ENCODE results near the gene CALR.
"Not testable (repeated sequence)": the region's sequence is repeated elsewhere in the genome, so short reads cannot be mapped to it uniquely, and the experiment has no call there.

CALR gene

DNA sequence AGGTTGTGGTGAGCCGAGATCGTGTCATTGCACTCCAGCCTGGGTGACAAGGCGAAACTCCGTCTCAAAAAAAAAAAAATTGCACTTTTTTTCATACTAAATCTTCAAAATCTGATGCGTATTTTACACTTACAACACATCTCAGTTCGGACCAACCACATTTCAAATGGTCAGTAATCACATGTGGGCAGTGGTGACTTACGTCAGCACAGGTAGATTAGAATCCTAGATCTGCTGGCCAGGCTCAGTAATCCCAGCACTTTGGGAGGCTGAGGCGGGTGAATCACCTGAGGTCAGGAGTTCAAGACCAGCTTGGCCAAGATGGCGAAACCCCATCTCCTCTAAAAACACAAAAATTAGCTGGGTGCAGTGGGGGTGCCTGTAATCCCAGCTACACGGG lies 3.3 kb upstream of the CALR start:
- no peak for DNase-seq

GRCh38 chr19:12936582-12936981 lies 1.8 kb upstream of the CALR start:
- DNase-seq, result no peak

GRCh38 chr19:12937093-12937926 lies 1.1 kb upstream of the CALR start:
- DNase-seq, result peak in 1 of 2 experiments; percentile 51

DNA sequence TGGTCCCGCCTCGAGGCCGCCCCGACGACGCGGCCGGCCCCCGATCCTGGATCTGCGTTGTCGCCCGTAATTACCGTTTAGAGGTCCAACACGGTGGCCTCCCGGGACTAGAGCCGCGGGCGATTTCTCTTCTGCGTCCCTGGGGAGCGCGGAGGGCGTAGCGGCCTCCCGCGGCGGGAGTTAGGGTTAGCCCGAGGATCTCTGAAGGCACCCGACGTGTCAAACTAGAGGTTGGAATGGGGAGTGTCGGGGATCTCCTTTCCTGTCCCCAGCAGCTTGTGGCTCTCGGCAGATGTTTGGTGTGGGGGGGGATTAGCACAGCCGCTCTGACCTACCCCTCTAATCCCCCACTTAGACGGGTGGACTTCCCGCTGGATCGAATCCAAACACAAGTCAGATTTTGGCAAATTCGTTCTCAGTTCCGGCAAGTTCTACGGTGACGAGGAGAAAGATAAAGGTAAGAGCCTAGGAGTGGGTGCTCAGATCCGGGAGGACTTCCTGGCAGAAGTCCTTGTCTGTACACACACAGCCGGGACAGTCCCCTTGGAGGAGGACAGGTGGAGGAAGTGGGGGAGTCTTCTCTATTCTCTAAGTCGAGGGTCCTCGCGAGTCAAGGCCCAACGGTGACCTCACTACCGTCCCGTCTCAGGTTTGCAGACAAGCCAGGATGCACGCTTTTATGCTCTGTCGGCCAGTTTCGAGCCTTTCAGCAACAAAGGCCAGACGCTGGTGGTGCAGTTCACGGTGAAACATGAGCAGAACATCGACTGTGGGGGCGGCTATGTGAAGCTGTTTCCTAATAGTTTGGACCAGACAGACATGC lies 581 bp downstream of the CALR start:
- DNase-seq, result peak; percentile 58

GRCh38 chr19:12939975-12940423 lies 1.6 kb downstream of the CALR start:
- no peak for DNase-seq

DNA sequence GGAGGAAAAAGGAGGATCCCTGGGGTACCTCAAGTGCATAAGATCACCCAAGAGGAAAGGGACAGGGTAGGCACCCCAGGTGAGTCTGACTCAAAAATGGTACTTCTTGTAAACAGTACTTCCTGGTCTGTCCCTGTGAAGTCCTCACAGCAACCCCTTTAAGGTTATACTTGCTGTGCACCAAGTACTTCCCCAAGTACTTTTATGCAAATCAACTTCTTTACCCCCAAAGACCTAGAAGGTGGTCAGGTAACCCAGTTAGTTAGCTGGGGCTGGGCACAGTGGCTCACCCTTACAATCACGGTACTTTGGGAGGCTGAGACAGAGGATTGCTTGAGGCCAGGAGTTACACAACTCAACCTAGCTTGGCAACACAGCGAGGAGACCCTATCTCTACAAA lies 2.5 kb downstream of the CALR start:
- no peak for DNase-seq

DNA sequence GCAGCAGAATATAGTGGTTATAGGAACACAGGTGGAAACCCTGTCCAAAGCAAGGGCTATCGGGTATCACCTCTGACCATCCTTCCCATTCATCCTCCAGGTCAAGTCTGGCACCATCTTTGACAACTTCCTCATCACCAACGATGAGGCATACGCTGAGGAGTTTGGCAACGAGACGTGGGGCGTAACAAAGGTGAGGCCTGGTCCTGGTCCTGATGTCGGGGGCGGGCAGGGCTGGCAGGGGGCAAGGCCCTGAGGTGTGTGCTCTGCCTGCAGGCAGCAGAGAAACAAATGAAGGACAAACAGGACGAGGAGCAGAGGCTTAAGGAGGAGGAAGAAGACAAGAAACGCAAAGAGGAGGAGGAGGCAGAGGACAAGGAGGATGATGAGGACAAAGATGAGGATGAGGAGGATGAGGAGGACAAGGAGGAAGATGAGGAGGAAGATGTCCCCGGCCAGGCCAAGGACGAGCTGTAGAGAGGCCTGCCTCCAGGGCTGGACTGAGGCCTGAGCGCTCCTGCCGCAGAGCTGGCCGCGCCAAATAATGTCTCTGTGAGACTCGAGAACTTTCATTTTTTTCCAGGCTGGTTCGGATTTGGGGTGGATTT lies 5.1 kb downstream of the CALR start:
- DNase-seq, result no peak

- no peak for DNase-seq
Measured at GRCh38 chr19:12944104-12944674, 5.8 kb downstream of the CALR start.

GRCh38 chr19:12945479-12946091 lies 7.2 kb downstream of the CALR start, which contains the start of gene RAD23A:
TSS of gene RAD23A (plus strand) at chr19:12945862. CDS start at chr19:12945949, 87 bp downstream.
- peak; percentile 99 for DNase-seq

- DNase-seq, result peak; percentile 70 to 77
Measured at GRCh38 chr19:12946092-12946721, 7.8 kb downstream of the CALR start.

GRCh38 chr19:12946731-12947496 lies 8.5 kb downstream of the CALR start:
- DNase-seq, result no peak

DNA sequence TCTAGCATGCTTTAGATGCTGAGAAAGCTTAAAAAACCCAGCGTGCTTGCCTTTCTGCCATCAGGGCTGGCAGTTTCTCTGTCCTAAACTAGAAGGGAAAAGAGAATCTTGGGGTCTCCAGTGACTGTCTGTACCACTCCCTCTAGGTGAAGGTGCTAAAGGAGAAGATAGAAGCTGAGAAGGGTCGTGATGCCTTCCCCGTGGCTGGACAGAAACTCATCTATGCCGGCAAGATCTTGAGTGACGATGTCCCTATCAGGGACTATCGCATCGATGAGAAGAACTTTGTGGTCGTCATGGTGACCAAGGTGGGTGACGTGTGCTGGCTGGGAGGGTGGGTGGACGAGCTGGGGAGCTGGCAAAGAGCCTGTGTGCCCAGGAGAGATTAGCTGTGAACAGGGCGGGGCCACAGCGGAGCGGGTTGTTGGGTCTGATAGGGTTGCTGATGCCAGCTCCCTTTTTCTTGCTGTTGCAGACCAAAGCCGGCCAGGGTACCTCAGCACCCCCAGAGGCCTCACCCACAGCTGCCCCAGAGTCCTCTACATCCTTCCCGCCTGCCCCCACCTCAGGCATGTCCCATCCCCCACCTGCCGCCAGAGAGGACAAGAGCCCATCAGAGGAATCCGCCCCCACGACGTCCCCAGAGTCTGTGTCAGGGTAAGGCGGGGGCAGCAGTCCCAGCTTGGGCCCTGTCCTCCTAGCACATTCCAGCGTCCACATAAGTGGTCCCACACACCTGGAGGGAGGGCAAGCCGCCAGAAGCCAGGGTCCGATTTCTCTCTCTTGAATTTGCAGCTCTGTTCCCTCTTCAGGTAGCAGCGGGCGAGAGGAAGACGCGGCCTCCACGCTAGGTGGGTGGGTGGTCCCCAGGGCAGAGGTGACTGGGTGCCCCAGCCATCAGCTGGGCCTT lies 9.5 kb downstream of the CALR start:
- DNase-seq, result no peak

DNA sequence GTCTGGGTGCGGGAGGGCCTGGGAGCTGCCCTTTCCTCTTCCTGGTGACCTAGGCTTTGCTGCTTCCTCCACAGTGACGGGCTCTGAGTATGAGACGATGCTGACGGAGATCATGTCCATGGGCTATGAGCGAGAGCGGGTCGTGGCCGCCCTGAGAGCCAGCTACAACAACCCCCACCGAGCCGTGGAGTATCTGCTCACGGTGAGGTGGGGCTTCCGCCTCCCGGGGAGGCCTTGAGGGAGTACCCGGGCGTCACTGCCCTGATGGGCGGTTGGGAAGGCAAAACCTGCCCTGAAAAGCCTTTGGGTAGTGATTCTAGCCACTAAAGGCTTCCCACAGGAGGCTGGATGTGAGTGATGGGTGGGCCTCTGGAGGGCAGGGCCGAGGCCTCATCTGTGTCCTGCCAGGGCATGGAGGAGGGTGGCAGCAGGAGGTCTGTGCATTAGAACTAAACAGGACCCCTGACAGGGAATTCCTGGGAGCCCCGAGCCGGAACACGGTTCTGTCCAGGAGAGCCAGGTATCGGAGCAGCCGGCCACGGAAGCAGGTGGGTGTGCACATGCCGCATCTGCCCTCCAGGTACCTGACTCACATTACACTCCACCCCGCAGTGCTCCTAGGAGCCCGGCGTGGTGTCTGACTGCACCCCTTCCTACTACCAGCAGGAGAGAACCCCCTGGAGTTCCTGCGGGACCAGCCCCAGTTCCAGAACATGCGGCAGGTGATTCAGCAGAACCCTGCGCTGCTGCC lies 10.4 kb downstream of the CALR start:
- no peak for DNase-seq

GRCh38 chr19:12949363-12950283 lies 11.2 kb downstream of the CALR start:
- no peak for DNase-seq

DNA sequence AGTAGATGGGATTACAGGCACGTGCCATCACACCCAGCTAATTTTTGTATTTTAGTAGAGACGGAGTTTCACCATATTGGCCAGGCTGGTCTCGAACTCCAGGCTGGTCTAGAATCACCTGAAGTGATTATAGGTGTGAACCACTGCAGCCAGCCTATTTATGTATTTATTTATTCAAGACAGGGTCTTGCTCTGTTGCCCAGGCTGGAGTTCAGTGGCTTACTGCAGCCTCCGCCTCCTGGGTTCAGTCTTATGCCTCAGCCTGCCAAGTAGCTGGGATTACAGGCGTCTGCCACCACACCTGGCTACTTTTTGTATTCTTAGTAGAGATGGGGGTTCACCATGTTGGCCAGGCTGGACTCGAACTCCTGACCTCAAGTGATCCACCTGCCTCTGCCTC lies 13.6 kb downstream of the CALR start:
- not testable (repeated sequence) for DNase-seq

GRCh38 chr19:12952488-12953137 lies 14.2 kb downstream of the CALR start:
- no peak for DNase-seq

DNA sequence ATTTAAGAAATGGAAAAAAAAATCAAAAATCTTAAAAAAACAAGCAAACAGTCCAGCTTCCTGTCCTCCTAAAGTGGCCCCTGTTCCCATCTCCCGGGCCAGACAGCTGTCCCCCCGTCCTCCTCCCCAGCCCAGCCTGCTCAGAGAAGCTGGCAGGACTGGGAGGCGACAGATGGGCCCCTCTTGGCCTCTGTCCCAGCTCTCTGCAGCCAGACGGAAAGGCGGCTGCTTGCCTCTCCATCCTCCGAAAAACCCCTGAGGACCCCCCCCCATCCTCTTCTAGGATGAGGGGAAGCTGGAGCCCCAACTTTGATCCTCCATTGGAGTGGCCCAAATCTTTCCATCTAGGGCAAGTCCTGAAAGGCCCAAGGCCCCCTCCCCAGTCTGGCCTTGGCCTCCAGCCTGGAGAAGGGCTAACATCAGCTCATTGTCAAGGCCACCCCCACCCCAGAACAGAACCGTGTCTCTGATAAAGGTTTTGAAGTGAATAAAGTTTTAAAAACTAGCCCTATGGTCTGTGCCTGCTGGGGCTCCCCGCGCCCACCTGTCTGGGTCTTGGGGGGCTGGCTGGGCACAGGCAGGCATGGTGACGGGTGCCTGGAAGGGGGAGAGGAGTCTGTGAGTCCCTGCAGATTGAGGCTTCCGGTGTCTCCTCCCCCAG lies 14.9 kb downstream of the CALR start:
- DNase-seq, result no peak
